Esophagus squamous epithelium (tissue), 5 donors: ENCODE measurements around the gene AGBL1. TPM values are rescaled to one million over a fixed set of nuclear protein-coding genes. Genes with fewer than 3 reads are reported as not detected.
A peak's percentile ranks its signal among the peaks of the same experiment; 100 is the strongest.

Source experiments
- DNase-seq: peaks from one replicate; lab custom pipeline; 2025; lab: John Stamatoyannopoulos, UW
- H3K27ac ChIP-seq, 4 donors: fragments of 200-600 bp; sonication (generic); one replicate each; pipeline ENCODE4 v1.5.1; 2016 to 2019; ENCODE audit warnings: mild to moderate bottlenecking in 1 of 4
- H3K27me3 ChIP-seq, 4 donors: fragments of 200-600 bp; sonication (generic); 1 replicate in 3 of 4; 2 replicates in 1 of 4; pipeline versions ENCODE4 v1.5.1 to v1.6.0; 2017 to 2021; ENCODE audit warnings: antibody characterized with exemption in 1 of 4
- H3K36me3 ChIP-seq, 3 donors: fragments of 200-600 bp; sonication (generic); one replicate each; pipeline ENCODE4 v1.5.1; 2016 to 2019
- H3K4me1 ChIP-seq, 3 donors: fragments of 200-600 bp; sonication (generic); one replicate each; pipeline ENCODE4 v1.5.1; 2017 to 2019
- H3K4me3 ChIP-seq, 4 donors: fragments of 200-600 bp; sonication (generic); 1 replicate in 3 of 4; 2 replicates in 1 of 4; pipeline ENCODE4 v1.5.1; 2016 to 2019; ENCODE audit warnings: mild to moderate bottlenecking in 2 of 4, moderate library complexity in 1 of 4
- H3K9me3 ChIP-seq, 3 donors: fragments of 200-600 bp; sonication (generic); one replicate each; pipeline ENCODE4 v1.5.1; 2016 to 2019
- POLR2A ChIP-seq, 4 donors: fragments of 450-650 bp; IDR thresholded peaks; one replicate each; pipeline ENCODE4 v1.6.1; 2017; ENCODE audit warnings: antibody characterized with exemption in 4 of 4, mild to moderate bottlenecking in 4 of 4, moderate library complexity in 3 of 4
- WGBS, 2 donors: methylation state at CpG; one replicate each; pipeline ENCODE4 v1.1.5; 2018; 5-methylcytosine and 5-hydroxymethylcytosine counted together
- intact Hi-C: fragments of 100-400 bp; cut with DNase I; formaldehyde crosslinking; loops from one replicate; pipeline ENCODE4 v1.15.0; 2022
- total RNA-seq, 4 donors: library from RNA; depleted of rRNA; stranded (reverse); fragments of >200 nt; gene quantifications; one replicate each; pipeline ENCODE4 v1.1.0, GENCODE V29; 2016
- TF ChIP-seq, protein P1 (sequence below), 6 experiments: fragments of 450-650 bp in 4 of 6; fragments of 200-600 bp in 2 of 6; sonication (generic) in 2 of 6; IDR thresholded peaks; one replicate each; pipeline ENCODE4 v1.5.1; 2016 to 2019; ENCODE audit warnings: antibody characterized with exemption in 6 of 6, mild to moderate bottlenecking in 4 of 6, moderate library complexity in 4 of 6
- donor health status: DM: yes; HTN: yes; CAD: no.

AGBL1 gene
- total RNA-seq, 4 donors from 2014 or later = 0.11 to 0.21 (median 0.19) TPM; not detected in 1

DNA sequence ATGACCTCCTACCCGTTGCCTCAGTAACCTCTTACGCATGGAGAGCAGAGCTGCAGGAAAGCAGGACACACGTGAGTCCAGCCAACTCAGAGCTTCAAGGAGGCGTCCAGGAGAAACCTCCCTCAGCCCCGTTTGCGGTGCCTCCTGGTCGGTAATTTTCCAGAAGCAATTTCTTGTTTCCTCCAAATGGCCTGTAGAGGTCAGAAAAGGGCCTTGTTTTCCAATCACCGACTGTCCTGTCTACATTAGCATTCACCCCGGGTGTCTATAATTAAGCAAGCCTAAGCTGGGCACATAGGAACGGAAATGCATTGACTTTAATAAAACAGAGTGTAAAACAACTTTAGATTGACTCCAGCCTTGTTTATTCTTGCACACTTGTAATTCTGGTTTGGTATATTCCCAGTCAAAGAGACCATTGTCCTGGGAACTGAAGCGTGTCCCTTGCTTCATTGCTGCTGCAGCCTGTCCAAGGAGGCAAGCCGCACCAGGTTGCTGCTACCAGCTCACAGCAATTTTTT, 836.2 kb downstream of the AGBL1 start:
- no peak for DNase-seq
- TF ChIP-seq, protein P1, sequence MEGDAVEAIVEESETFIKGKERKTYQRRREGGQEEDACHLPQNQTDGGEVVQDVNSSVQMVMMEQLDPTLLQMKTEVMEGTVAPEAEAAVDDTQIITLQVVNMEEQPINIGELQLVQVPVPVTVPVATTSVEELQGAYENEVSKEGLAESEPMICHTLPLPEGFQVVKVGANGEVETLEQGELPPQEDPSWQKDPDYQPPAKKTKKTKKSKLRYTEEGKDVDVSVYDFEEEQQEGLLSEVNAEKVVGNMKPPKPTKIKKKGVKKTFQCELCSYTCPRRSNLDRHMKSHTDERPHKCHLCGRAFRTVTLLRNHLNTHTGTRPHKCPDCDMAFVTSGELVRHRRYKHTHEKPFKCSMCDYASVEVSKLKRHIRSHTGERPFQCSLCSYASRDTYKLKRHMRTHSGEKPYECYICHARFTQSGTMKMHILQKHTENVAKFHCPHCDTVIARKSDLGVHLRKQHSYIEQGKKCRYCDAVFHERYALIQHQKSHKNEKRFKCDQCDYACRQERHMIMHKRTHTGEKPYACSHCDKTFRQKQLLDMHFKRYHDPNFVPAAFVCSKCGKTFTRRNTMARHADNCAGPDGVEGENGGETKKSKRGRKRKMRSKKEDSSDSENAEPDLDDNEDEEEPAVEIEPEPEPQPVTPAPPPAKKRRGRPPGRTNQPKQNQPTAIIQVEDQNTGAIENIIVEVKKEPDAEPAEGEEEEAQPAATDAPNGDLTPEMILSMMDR (IDR thresholded peaks at IDR 0.05) = peak in 4 of 6 experiments; percentile 26 to 53 (median 44)
- no peak for TF ChIP-seq POLR2A (IDR thresholded peaks at IDR 0.05)
- intact Hi-C loops = no loop called here

DNA sequence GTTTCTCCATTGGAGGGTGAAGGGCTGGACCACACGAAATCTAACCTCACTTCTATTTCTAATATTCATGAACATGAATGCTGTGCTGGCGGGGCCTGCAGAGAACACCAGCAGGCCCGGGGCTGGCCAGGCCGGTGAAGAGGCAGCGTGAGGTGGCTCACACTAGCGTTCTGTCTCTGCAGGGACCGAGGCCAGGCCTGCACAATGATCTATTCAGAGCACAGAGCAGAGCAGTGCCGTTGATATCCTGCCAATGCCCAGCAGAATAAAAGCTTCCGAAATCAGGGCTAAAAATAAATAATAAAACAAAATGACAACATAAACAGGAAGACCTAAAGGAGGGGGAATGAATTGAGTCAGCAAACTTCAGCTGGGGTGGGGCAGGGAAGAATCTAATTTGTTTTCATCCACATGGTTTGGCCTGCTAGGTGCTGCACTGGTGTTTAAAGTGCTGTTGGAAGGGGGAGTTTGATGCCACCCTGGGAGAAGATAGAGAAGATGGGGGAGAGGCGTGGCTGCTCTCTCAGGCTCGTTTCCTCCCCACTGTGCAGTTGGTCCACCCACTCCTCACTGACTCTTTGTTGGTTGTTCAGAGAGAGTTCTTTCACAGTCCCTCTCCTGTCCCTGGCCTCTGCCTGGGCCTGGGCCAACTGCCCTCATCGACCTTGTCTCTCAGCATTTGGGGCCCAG, 837.1 kb downstream of the AGBL1 start:
- peaks cover 0 to 13% (median 0%) of the 10 kb centered on the region in 3 donors for H3K4me1 ChIP-seq
- H3K36me3 ChIP-seq = no peaks in the 10 kb centered on the region
- no peak overlapping the region for H3K4me3 ChIP-seq
- no peaks in the 10 kb centered on the region for H3K27me3 ChIP-seq
- H3K9me3 ChIP-seq = no peaks in the 10 kb centered on the region
- no peak overlapping the region for H3K27ac ChIP-seq
- 37 to 50% methylated on average over 6 to 8 of the region's 12 CpGs for WGBS, 2 donors
- intact Hi-C loops = no loop called here
- no peak for DNase-seq
- TF ChIP-seq, protein P1 (IDR thresholded peaks at IDR 0.05) = no peak
- TF ChIP-seq POLR2A (IDR thresholded peaks at IDR 0.05) = no peak

More for the DNA sequence above, 836.2 kb downstream of the AGBL1 start:
- WGBS, 2 donors = 14 to 16% methylated on average over 8 to 10 of the region's 12 CpGs
- H3K27ac ChIP-seq = no peak overlapping the region
- no peaks in the 10 kb centered on the region for H3K36me3 ChIP-seq
- H3K4me3 ChIP-seq = no peak overlapping the region
- no peaks in the 10 kb centered on the region for H3K27me3 ChIP-seq
- no peaks in the 10 kb centered on the region for H3K9me3 ChIP-seq
- peaks cover 0 to 13% (median 0%) of the 10 kb centered on the region in 3 donors for H3K4me1 ChIP-seq

DNA sequence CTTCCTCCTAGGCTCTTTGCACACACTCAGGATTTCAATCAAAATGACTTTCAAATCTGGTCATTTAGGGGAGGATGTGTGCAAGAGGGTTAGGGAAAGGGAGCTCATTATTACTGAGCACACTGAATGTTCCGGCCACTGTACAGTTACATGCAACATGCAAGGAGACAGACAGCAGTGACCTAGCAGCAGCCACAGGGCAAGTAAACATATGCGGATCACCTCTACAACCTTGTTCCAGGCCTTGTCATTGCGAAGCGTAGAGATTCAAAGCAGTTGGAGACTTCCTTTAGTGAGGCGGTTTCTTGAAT, 837.6 kb downstream of the AGBL1 start:
- H3K9me3 ChIP-seq = no peaks in the 10 kb centered on the region
- WGBS, 2 donors = 78 to 98% methylated on average over 5 of the region's 5 CpGs

DNA sequence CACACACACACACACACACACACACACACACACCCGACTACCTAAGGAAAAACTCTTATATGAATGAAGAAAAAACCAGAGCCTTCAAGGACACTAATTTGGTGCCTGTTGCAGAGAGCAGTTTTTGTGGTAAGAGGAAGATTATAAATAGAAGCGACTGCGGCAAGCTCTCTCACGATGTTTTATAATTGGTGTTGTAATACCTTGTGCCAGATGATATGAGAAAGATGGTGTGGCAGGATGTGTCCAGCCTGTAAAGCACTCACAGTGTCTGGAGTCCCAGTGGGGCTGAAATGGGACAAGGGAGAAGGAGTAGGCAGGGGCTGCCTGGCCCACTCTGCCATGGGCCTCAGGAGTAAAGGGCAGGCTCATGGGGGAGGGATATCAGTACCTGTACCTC, 839.9 kb downstream of the AGBL1 start:
- no peak for DNase-seq
- no peak for TF ChIP-seq POLR2A (IDR thresholded peaks at IDR 0.05)
- TF ChIP-seq, protein P1 (IDR thresholded peaks at IDR 0.05) = no peak
- peaks cover 0 to 13% (median 0%) of the 10 kb centered on the region in 3 donors for H3K4me1 ChIP-seq
- no peak overlapping the region for H3K27ac ChIP-seq
- WGBS, 2 donors = 52 to 60% methylated on average over 4 of the region's 4 CpGs
- intact Hi-C loops = no loop called here
- H3K4me3 ChIP-seq = no peak overlapping the region
- no peaks in the 10 kb centered on the region for H3K9me3 ChIP-seq
- no peaks in the 10 kb centered on the region for H3K27me3 ChIP-seq
- H3K36me3 ChIP-seq = no peaks in the 10 kb centered on the region

More for the DNA sequence above, 837.6 kb downstream of the AGBL1 start:
- no peak overlapping the region for H3K27ac ChIP-seq
- TF ChIP-seq POLR2A (IDR thresholded peaks at IDR 0.05) = no peak
- TF ChIP-seq, protein P1 (IDR thresholded peaks at IDR 0.05) = no peak
- peaks cover 0 to 13% (median 0%) of the 10 kb centered on the region in 3 donors for H3K4me1 ChIP-seq
- H3K4me3 ChIP-seq = no peak overlapping the region
- no peak for DNase-seq
- no peaks in the 10 kb centered on the region for H3K36me3 ChIP-seq
- H3K27me3 ChIP-seq = no peaks in the 10 kb centered on the region
- intact Hi-C loops = no loop called here

DNA sequence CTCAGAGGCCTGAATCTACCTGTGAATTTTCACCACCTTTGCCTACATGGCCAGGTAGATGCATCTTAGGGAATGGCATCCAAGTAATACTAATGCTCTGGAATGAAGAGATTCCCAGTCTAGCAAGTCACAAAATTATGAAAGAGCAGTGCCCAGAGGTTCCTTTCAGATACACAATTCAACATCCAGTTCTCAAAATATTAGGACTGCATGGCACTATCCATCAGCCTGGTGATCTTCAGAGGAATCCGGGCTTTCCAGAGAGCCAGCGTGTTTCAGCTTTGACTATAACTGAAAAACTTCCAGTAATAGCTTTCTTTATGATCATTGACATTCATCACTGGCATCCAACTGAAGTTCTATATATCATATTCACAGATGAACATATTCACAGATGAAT, 849.8 kb downstream of the AGBL1 start:
- H3K27ac ChIP-seq = no peak overlapping the region
- intact Hi-C loops = no loop called here
- H3K36me3 ChIP-seq = no peaks in the 10 kb centered on the region
- H3K27me3 ChIP-seq = no peaks in the 10 kb centered on the region
- WGBS, 2 donors = 53 to 80% methylated on average over 2 of the region's 2 CpGs
- TF ChIP-seq POLR2A (IDR thresholded peaks at IDR 0.05) = no peak
- TF ChIP-seq, protein P1 (IDR thresholded peaks at IDR 0.05) = no peak
- no peaks in the 10 kb centered on the region for H3K4me1 ChIP-seq
- no peak for DNase-seq
- H3K4me3 ChIP-seq = no peak overlapping the region
- H3K9me3 ChIP-seq = no peaks in the 10 kb centered on the region
